Endometrial microvascular endothelial cells (primary cell): ENCODE results near the gene EML3. TPM values are rescaled to one million over a fixed set of nuclear protein-coding genes. Genes with fewer than 3 reads are reported as not detected.
"Not testable (repeated sequence)": the region's sequence is repeated elsewhere in the genome, so short reads cannot be mapped to it uniquely, and the experiment has no call there.

Source experiments
- in situ Hi-C: cut with HindIII; loops from 2 replicates; pipeline ENCODE4 v1.10.0; 2017; ENCODE audit warnings: low sequenced_read_pairs, low pct_unique_long_range_greater_than_20kb; ENCODE audit errors: inconsistent ontology term
- total RNA-seq: library from RNA; depleted of rRNA; stranded (reverse); fragments of >200 nt; gene quantifications from one replicate; pipeline ENCODE4 v1.2.3, GENCODE V29; 2015; ENCODE audit errors: inconsistent ontology term

The EML3 gene
- total RNA-seq, 1 donor from 2014 or later: 42.1 TPM

- in situ Hi-C loops: no loop called here
These were observed 9.2 kb upstream of the EML3 start, which contains the start of gene B3GAT3 for GRCh38 chr11:62621567-62622470. TSS of gene B3GAT3 (minus strand) at chr11:62621986. CDS start at chr11:62621947, 39 bp downstream.

GRCh38 chr11:62621027-62621566 is 8.5 kb upstream of the EML3 start:
- in situ Hi-C loops: no loop called here

- in situ Hi-C loops: not testable (repeated sequence)
These were observed 4.4 kb upstream of the EML3 start for GRCh38 chr11:62616957-62617356.

DNA sequence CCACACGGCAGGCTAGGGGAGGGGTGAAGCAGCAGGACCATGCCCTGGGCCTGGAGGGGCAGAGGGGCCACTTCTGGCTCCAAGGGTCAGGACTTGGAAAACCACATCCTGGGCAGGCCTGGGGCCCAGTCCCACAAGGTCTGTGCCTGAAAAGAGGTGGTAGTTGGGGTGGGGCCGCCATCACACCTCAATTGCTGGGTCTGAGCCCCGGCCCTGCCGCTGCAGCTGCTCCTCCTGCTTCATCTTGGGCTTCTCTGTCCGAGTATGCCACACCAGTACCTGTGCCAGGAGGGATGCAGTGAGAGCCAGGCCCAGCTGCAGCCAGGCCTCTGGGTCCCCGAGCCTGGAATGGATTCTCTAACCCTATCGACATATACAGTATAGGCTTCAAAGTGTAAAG is 2.9 kb upstream of the EML3 start:
- in situ Hi-C loops: no loop called here

- in situ Hi-C loops: no loop called here
These were observed 1.7 kb upstream of the EML3 start for GRCh38 chr11:62614275-62614674.

- in situ Hi-C loops: no loop called here
These were observed 760 bp upstream of the EML3 start for GRCh38 chr11:62613291-62613778.

GRCh38 chr11:62611705-62612365 is 740 bp downstream of the EML3 start:
- in situ Hi-C loops: no loop called here

DNA sequence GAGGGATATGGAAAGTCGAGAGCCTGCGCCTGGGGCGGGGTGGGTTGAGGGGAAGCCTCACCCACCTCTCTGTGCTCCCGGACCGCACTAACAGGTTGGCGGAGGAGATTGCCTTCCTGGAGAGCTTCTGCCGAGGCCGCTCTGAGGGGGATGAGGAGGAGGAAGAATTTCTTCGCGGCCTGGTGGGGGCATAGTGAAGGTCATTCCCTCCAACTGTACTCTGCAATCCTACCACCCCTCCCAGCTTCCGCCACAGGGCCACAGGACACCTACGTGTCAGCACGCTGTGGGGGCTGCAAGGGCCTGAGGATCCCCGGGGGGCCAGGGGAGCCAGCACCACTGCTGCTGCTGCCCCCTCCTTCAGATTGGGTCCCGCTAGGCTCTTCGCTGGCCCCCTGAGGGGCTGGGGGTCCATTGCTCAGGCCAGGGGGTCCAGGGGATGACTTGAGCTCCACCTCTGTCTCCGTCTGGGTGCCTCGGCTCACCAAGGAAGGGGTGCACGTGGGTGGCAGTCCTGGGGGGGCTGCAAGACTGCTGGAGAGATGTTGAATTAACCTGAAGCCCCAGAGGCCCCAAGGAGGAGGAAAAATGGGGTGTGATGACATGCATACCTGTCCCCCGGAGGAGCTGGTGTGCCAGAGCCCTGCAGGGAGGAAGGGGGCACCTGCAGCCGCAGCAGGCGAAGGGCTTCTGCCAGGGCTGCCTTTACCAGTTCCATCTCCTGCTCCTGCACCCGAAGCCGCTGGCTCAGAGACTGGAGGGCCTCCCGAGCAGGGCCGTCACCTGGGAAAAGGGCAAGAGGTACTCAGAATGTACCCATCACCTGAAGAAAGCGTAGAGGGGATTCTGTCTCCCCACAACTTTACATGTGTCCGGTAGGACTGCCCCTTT is 1.5 kb downstream of the EML3 start:
- in situ Hi-C loops: no loop called here

GRCh38 chr11:62610403-62610802 is 2.2 kb downstream of the EML3 start:
- in situ Hi-C loops: no loop called here

- in situ Hi-C loops: no loop called here
These were observed 3.8 kb downstream of the EML3 start for GRCh38 chr11:62608776-62609175.

DNA sequence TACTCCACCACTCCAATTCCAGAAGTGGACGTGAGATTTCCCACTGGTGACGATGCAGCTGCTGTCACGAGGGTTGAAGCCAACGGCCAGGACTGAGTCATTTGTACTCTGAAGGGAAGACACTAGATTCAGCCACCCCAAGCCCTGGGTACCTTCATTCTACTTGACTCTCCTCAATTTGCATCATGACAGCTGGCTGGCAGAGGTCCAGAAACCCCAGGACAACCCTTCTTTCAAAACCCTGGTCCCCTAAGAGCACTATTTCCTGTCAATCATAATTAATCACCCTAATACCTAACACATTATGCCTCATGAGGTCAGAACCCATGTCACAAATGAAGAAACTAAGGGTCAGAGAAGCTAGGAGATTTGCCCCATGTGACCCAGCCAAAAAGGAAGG is 4.9 kb downstream of the EML3 start:
- in situ Hi-C loops: no loop called here

- in situ Hi-C loops: no loop called here
These were observed 6.7 kb downstream of the EML3 start for GRCh38 chr11:62605902-62606301.

GRCh38 chr11:62605467-62605866 is 7.1 kb downstream of the EML3 start:
- in situ Hi-C loops: no loop called here

DNA sequence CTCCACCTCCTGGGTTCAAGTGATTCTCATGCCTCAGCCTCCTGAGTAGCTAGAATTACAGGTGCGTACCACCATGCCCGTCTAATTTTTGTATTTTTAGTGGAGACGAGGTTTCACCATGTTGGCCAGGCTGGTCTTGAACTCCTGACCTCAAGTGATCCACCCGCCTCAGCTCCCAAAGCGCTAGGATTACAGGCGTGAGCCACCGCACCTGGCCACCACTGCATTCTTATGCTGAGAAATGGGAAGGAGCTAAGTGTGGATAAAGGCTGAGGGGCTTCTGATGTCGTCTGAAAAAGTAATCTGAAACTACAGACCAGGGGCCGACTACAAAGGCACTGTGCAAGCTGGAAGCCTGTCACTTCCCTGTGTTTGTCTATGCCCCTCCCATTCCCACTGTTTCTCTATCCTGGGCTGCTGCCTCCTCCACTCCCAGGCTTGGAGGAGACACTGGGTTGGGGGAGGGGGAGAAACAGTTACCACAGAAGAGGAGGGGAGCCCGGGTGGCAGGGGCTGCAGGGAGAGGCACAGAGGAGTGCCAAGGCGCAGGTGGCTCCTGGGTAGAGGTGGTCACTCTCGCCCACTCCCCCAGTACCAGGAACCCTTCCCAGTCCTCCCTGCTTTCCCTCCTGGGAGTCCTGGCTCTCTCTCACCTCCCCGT is 8.0 kb downstream of the EML3 start:
- in situ Hi-C loops: no loop called here

DNA sequence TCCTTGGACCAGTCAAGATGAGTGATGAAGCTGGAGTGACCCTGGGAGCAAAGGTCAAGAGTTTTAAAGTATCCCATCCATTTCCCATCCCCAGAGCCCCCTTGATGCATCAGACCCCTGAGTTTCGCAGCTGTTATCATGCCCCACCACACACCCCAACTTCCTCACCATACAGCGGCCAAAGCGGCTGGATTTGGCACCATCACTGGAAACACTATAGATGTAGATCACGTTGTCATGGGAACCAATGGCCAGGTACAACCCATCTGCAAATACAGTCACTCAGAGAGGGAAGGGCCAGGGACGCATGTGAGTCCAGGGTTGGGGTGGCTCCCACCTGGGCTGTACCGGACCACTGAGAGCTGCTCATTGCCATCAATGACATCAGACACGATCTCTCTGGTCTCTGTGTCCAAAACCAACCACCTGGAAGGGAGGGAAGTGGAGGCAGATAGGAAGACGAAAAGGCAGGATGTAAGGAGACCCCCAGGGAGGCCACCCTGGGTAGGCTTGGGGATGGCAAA is 8.7 kb downstream of the EML3 start:
- in situ Hi-C loops: no loop called here

DNA sequence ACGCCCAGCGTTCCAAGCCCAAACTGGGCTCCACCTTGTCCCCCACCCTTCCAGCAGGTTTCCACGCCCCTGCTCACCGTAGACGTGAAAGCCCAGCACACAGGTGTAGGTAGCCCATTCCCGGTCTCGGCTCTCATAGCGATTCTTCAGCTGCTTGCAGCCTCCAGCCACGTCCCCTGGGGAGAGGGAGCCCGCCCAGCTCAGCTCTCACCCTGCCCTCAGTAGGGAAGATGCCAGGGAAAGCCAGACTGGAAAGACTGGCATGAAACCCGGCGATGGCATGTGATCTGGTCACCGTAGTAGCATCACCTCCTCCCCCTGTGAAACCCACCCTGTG is 9.5 kb downstream of the EML3 start:
- in situ Hi-C loops: no loop called here

GRCh38 chr11:62602141-62603071 is 10.2 kb downstream of the EML3 start:
- in situ Hi-C loops: no loop called here
